ENCODE measurements around the gene TMEM63A.

DNA sequence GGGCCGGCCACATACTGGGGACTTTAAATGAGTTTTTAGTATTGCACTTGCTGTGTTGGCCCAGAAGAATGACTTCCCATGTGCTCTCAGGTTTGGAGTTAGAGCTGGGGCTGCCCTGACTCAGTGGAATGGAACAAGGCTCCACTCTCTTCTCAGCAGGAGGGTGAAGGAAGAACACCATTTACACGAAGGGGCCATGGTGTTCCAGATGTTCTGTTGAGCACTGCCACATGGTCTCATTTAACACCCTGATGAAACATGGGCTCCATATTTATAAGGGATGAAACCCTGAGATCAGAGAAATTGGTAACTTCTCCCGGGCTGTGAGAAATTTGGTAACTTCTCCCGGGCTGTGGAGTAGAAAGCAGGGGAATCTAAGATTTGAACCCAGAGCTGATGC is 36.1 kb upstream of the TMEM63A start:
- TF ChIP-seq, protein P1, sequence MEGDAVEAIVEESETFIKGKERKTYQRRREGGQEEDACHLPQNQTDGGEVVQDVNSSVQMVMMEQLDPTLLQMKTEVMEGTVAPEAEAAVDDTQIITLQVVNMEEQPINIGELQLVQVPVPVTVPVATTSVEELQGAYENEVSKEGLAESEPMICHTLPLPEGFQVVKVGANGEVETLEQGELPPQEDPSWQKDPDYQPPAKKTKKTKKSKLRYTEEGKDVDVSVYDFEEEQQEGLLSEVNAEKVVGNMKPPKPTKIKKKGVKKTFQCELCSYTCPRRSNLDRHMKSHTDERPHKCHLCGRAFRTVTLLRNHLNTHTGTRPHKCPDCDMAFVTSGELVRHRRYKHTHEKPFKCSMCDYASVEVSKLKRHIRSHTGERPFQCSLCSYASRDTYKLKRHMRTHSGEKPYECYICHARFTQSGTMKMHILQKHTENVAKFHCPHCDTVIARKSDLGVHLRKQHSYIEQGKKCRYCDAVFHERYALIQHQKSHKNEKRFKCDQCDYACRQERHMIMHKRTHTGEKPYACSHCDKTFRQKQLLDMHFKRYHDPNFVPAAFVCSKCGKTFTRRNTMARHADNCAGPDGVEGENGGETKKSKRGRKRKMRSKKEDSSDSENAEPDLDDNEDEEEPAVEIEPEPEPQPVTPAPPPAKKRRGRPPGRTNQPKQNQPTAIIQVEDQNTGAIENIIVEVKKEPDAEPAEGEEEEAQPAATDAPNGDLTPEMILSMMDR (IDR thresholded peaks at IDR 0.05), result no peak
- TF ChIP-seq ZFX (IDR thresholded peaks at IDR 0.05; ENCODE audit: borderline replicate concordance), result no peak
